Measurements from ENCODE around the gene LRP5.

DNA sequence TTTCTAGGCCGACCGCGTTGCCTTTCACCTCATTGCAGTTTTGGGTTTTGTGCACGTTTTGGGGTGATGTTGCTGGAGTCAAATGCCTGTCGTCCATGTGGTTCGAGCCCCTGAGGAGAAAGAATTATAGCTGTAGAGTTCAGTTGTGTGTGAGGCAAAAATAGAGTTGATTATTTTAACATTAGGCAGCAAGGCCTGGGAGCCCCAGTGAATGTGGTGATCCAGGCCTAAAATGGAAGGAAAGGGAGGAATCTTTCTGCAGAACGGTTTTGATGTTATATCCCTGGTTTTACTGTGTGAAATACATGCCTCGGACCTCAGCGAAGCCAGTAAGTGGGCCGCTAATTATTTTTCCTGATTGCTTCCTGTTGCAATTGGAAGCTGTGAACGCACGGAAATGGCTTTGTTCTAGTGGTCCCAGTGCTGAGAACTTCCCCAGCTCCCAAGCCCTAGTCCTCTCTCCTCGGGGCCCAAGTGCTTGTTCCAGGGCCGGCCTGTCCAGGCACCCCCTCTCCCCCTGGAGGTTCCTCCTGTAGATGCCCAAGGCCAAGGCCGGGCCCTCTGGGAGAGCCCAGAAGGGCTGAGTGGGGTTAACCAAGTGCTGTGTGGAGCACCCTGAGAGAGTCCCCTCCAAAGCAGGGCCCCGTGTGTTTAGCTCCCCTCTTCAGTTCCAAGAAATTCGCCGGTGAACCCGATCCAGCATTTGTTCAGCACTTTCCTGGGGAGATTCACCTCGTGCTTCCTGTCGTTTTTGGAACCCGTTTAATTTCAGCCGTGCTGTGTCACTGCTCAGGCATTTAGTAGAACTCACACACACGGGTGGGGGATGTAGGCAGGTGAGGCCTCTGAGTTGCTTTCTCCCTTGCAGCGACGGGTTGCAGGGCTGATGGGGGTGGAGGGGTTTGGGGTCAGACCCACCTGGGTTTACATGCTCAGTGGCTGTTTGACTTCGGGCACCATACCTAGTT is 2.1 kb downstream of the LRP5 start:
- TF ChIP-seq, protein P1, sequence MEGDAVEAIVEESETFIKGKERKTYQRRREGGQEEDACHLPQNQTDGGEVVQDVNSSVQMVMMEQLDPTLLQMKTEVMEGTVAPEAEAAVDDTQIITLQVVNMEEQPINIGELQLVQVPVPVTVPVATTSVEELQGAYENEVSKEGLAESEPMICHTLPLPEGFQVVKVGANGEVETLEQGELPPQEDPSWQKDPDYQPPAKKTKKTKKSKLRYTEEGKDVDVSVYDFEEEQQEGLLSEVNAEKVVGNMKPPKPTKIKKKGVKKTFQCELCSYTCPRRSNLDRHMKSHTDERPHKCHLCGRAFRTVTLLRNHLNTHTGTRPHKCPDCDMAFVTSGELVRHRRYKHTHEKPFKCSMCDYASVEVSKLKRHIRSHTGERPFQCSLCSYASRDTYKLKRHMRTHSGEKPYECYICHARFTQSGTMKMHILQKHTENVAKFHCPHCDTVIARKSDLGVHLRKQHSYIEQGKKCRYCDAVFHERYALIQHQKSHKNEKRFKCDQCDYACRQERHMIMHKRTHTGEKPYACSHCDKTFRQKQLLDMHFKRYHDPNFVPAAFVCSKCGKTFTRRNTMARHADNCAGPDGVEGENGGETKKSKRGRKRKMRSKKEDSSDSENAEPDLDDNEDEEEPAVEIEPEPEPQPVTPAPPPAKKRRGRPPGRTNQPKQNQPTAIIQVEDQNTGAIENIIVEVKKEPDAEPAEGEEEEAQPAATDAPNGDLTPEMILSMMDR (IDR thresholded peaks at IDR 0.05) = peak in 1 of 4 experiments; percentile 6
- TF ChIP-seq POLR2A (IDR thresholded peaks at IDR 0.05) = no peak
- TF ChIP-seq POLR2AphosphoS5 (IDR thresholded peaks at IDR 0.05) = peak in 3 of 4 donors; percentile 19 to 42 (median 39)
